ENCODE results near the gene TKFC.

The TKFC gene

DNA sequence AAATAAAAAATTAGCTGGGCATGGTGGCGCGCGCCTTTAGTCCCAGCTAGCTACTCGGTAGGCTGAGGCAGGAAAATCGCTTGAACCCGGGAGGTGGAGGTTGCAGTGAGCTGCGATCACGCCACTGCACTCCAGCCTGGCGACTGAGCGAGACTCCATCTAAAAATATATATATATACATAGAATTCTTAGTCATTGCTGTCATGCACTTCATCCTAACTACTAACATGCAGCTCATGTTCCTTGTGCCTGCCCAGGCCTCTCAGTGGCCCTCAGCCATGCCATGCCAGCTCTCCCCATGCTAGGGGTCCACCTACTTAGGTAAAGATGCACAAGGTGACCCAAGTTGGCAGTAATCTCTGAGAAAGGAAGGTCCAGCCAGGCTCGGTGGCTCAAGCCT is 25.5 kb downstream of the TKFC start:
- no peak overlapping the region for H3K4me3 ChIP-seq (ENCODE audit: low read depth, low read length)
- no peak overlapping the region for H3K27ac ChIP-seq (ENCODE audit: low read depth, low read length)
- no peaks in the 10 kb centered on the region for H3K4me1 ChIP-seq (ENCODE audit: control insufficient read depth, insufficient read depth, low read length)

DNA sequence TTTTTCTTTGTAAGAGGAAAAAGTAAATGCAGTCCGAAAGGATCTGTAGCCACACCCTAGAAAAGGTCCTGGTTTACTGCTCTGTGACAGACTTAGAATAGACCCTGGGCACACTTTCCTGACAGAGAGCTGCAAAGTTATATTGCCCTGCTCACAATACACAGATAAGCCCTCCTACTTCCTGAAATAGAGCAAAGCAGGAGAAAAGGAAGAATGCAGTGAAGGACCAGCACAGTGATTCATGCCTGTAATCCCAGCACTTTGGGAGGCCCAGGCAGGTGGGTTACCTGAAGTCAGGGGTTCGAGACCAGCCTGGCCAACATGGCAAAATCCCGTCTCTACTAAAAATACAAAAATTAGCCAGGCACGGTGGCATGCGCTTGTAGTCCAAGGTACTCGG is 26.5 kb downstream of the TKFC start:
- no peak overlapping the region for H3K9ac ChIP-seq (ENCODE audit: low read depth, low read length)
- no peaks in the 10 kb centered on the region for H3K27me3 ChIP-seq (ENCODE audit: control insufficient read depth, insufficient read depth, low read length)
- no peak overlapping the region for H3K4me3 ChIP-seq (ENCODE audit: low read depth, low read length)
- H3K9me3 ChIP-seq (ENCODE audit: control insufficient read depth, insufficient read depth, low read length) = no peaks in the 10 kb centered on the region
- no peaks in the 10 kb centered on the region for H3K4me1 ChIP-seq (ENCODE audit: control insufficient read depth, insufficient read depth, low read length)
- H3K27ac ChIP-seq (ENCODE audit: low read depth, low read length) = no peak overlapping the region
- H3K36me3 ChIP-seq (ENCODE audit: control insufficient read depth, insufficient read depth, low read length) = peaks cover 11% of the 10 kb centered on the region

More for the DNA sequence above, 25.5 kb downstream of the TKFC start:
- H3K27me3 ChIP-seq (ENCODE audit: control insufficient read depth, insufficient read depth, low read length) = no peaks in the 10 kb centered on the region
- H3K9ac ChIP-seq (ENCODE audit: low read depth, low read length) = no peak overlapping the region
- no peaks in the 10 kb centered on the region for H3K9me3 ChIP-seq (ENCODE audit: control insufficient read depth, insufficient read depth, low read length)
- peaks cover 6% of the 10 kb centered on the region for H3K36me3 ChIP-seq (ENCODE audit: control insufficient read depth, insufficient read depth, low read length)

DNA sequence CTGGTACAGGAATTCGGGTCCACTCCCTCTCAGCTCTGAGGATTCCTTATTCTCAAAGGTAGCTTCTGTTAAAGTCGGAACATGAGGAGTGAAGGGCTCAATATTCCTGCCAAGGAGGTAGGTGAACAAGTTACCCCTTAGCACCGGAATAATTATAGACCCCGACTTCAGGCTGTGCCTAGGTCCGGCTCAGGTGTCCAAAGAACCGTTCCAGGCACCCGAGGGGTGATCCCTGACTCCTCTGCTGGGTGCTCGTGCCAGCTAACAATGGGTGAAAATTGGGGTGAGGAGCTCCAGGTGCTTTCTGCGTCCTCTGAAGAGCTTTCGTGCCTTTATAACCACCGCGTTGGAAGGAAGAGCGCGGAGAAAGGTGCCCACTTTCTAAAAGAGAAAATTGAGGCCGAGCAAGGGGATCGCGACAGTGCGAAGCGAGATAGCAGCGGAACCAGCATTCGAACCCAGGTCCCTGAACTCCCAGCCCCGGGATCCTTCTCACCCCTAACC is 28.3 kb downstream of the TKFC start:
- Histone ChIP-seq H3K27me3 (ENCODE audit: control insufficient read depth, insufficient read depth, low read length) (no peaks in the 10 kb centered on the region), H3K4me3 (ENCODE audit: low read depth, low read length) (peak overlapping the region; percentile 99), H3K36me3 (ENCODE audit: control insufficient read depth, insufficient read depth, low read length) (peaks cover 23% of the 10 kb centered on the region), H3K4me1 (ENCODE audit: control insufficient read depth, insufficient read depth, low read length) (no peaks in the 10 kb centered on the region), H3K9ac (ENCODE audit: low read depth, low read length) (peak overlapping the region; percentile 99), H3K27ac (ENCODE audit: low read depth, low read length) (peak overlapping the region; percentile 100), H3K9me3 (ENCODE audit: control insufficient read depth, insufficient read depth, low read length) (no peaks in the 10 kb centered on the region)

DNA sequence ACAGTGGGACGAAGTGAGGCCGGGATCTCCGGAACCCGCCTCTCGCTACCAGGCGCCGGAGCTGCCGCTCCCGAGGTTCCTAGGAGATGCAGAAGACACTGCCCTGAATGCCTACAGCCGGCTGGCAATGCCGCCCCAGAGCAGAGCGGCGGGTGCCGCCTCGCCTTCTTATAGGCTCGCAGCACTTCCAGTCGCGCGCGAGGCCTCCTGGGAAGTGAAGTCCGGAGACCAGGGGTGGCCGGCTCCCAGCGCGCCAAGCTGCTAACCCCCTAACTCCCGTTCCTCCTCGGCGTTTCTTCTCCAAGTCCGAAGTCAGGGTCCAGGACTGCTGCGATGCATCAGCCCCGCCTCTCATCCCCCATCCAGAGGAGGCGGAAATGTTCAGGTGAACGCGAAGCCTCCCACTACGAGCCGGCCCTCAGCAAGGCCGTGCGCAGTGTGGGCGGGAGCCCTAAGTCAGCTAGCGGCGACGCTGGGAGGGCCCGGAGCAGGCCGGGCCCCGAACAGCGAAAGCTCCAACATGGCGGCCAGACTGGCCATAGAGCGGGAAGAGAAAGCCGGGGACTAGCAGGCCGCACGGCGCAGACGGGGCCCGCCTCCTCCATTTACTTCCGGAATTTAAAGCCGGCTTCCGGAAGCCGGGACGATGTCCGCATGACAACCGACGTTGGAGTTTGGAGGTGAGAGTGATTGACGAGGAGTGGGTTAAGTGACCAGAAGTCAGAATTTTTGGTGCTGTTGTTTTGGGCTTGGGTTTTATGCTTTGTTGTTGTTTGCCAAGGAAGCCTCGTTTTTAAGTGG is 28.9 kb downstream of the TKFC start, which contains the start of the genes CYB561A3 and TMEM138:
TSS of gene CYB561A3 (minus strand) at position 142 of the 801 bp plus-strand sequence. CDS start 5,169 bp downstream, outside the sequence.
TSS of gene TMEM138 (plus strand) at position 634 of the 801 bp plus-strand sequence. CDS start 2,017 bp downstream, outside the sequence.
- Histone ChIP-seq H3K36me3 (ENCODE audit: control insufficient read depth, insufficient read depth, low read length) (peaks cover 29% of the 10 kb centered on the region), H3K27me3 (ENCODE audit: control insufficient read depth, insufficient read depth, low read length) (no peaks in the 10 kb centered on the region), H3K9ac (ENCODE audit: low read depth, low read length) (peak within 1 kb of the TSS; percentile 99), H3K4me1 (ENCODE audit: control insufficient read depth, insufficient read depth, low read length) (no peaks in the 10 kb centered on the region), H3K27ac (ENCODE audit: low read depth, low read length) (peak within 1 kb of the TSS; percentile 100), H3K9me3 (ENCODE audit: control insufficient read depth, insufficient read depth, low read length) (no peaks in the 10 kb centered on the region), H3K4me3 (ENCODE audit: low read depth, low read length) (peak within 1 kb of the TSS; percentile 99)

DNA sequence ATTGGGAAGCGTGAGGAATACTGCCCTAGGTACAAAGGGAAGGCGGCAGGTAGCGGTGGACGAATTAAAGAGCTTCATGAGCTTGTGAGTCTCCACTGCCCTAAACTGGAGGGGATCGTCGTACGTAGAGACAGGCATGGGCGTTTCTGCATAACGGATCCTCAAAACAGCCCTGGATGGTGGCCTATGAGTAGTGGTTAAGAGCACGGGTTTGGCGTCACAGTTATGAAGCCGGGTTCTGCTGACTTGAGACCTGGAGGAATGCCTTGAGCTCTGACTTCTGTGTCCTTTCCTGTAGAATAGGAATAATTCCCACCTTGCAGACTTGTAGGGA is 29.5 kb downstream of the TKFC start:
- Histone ChIP-seq H3K9ac (ENCODE audit: low read depth, low read length) (peak overlapping the region; percentile 99), H3K4me3 (ENCODE audit: low read depth, low read length) (peak overlapping the region; percentile 99), H3K9me3 (ENCODE audit: control insufficient read depth, insufficient read depth, low read length) (no peaks in the 10 kb centered on the region), H3K36me3 (ENCODE audit: control insufficient read depth, insufficient read depth, low read length) (peaks cover 35% of the 10 kb centered on the region), H3K27me3 (ENCODE audit: control insufficient read depth, insufficient read depth, low read length) (no peaks in the 10 kb centered on the region), H3K4me1 (ENCODE audit: control insufficient read depth, insufficient read depth, low read length) (no peaks in the 10 kb centered on the region), H3K27ac (ENCODE audit: low read depth, low read length) (peak overlapping the region; percentile 100)

DNA sequence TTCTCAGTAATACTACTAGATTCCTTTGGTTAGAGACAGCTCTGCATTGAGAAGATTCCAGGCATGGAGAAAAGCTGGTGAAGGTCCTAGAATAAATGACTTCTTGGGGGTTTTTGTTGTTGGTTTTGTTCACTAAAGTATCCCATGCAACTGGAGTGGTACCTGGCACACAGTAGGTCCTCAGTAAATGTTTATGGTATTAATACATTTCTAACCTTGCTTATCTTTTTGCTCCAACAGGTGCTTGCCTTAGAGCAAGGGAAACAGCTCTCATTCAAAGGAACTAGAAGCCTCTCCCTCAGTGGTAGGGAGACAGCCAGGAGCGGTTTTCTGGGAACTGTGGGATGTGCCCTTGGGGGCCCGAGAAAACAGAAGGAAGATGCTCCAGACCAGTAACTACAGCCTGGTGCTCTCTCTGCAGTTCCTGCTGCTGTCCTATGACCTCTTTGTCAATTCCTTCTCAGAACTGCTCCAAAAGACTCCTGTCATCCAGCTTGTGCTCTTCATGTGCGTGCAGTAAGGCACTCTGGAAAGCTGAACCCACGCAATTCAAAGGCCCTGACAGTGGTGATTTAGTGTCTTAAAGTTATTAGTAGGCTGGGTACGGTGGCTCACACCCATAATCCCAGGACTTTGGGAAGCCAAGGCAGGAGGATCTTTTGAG is 31.1 kb downstream of the TKFC start:
- H3K9ac ChIP-seq (ENCODE audit: low read depth, low read length) = no peak overlapping the region
- H3K9me3 ChIP-seq (ENCODE audit: control insufficient read depth, insufficient read depth, low read length) = no peaks in the 10 kb centered on the region
- no peak overlapping the region for H3K27ac ChIP-seq (ENCODE audit: low read depth, low read length)
- peaks cover 50% of the 10 kb centered on the region for H3K36me3 ChIP-seq (ENCODE audit: control insufficient read depth, insufficient read depth, low read length)
- no peaks in the 10 kb centered on the region for H3K27me3 ChIP-seq (ENCODE audit: control insufficient read depth, insufficient read depth, low read length)
- no peak overlapping the region for H3K4me3 ChIP-seq (ENCODE audit: low read depth, low read length)
- no peaks in the 10 kb centered on the region for H3K4me1 ChIP-seq (ENCODE audit: control insufficient read depth, insufficient read depth, low read length)

DNA sequence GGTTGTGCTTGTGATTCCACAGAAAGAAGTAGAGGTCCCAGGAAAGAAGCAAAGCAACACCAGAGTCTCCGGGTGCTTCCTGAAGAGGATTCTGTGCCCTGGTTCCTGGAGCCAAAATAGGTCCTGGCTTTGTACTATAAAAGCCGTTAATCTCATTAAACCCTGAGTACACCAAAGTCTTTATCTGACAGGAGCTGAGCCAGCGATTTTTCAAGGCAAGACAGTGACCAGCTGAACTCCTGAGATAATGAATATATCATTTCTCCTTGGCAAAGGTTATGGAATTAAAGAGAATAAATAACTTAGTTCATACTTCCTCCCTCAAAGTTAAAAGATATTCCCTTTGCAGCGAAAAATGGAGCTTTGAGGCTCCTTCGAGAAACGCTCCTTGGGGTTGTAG is 34.4 kb downstream of the TKFC start:
- H3K4me3 ChIP-seq (ENCODE audit: low read depth, low read length) = no peak overlapping the region
- no peaks in the 10 kb centered on the region for H3K27me3 ChIP-seq (ENCODE audit: control insufficient read depth, insufficient read depth, low read length)
- H3K27ac ChIP-seq (ENCODE audit: low read depth, low read length) = no peak overlapping the region
- no peak overlapping the region for H3K9ac ChIP-seq (ENCODE audit: low read depth, low read length)
- H3K4me1 ChIP-seq (ENCODE audit: control insufficient read depth, insufficient read depth, low read length) = no peaks in the 10 kb centered on the region
- peaks cover 68% of the 10 kb centered on the region for H3K36me3 ChIP-seq (ENCODE audit: control insufficient read depth, insufficient read depth, low read length)
- peaks cover 1% of the 10 kb centered on the region; the same call in 1 of the 2 replicates for H3K9me3 ChIP-seq (ENCODE audit: control insufficient read depth, insufficient read depth, low read length)

DNA sequence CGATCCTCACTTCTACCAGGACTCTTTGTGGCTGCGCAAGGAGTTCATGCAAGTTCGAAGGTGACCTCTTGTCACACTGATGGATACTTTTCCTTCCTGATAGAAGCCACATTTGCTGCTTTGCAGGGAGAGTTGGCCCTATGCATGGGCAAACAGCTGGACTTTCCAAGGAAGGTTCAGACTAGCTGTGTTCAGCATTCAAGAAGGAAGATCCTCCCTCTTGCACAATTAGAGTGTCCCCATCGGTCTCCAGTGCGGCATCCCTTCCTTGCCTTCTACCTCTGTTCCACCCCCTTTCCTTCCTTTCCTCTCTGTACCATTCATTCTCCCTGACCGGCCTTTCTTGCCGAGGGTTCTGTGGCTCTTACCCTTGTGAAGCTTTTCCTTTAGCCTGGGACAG is 35.6 kb downstream of the TKFC start:
- Histone ChIP-seq H3K9ac (ENCODE audit: low read depth, low read length) (no peak overlapping the region), H3K4me3 (ENCODE audit: low read depth, low read length) (no peak overlapping the region), H3K27ac (ENCODE audit: low read depth, low read length) (no peak overlapping the region), H3K9me3 (ENCODE audit: control insufficient read depth, insufficient read depth, low read length) (peaks cover 13% of the 10 kb centered on the region), H3K36me3 (ENCODE audit: control insufficient read depth, insufficient read depth, low read length) (peaks cover 72% of the 10 kb centered on the region), H3K4me1 (ENCODE audit: control insufficient read depth, insufficient read depth, low read length) (no peaks in the 10 kb centered on the region), H3K27me3 (ENCODE audit: control insufficient read depth, insufficient read depth, low read length) (no peaks in the 10 kb centered on the region)

DNA sequence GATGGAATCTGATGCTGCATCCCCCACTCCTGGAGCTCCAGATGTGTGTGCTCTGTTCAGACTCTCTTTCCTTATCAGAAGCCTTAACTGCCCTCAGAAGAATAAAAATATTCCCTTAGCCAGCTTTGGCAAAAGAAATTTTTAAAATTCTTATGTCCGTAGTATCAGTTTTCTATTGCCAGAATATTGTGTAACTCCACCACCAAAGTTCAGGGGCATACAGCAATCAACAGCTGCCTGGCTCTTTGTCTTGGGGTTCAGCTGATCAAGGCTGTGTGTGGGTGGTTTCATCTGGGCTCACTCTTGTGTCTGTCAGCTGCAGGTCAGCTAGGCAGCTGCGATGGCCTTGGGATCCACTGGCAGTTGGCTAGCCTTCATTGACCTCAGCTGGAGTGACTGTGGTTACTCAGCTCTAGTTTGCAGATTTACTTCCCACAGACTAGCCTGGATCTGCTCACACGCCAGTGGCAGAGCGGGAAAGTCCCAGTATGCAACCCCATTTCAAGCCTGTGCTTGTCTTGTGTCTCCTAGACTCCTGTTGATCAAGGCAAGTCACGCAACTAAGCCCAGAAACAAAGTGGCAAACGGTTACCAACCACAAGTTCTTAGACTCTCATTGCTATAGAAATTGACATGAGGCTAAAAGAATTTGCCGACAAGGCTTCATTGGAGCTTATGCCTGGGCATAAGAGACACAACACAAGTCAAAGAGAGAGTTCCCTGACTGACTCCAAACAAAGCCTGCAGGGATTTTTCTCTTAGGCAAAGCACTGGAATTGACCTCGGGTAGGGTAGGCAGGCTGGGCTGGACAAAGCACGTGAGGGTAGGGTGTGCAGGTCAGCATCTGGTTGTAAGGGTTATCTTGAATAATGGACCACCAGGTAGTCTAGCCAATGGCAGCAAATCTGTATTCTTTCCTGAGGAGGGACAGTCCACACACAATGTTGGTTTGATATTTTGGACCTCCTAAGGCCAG is 36.6 kb downstream of the TKFC start:
- peaks cover 20% of the 10 kb centered on the region for H3K9me3 ChIP-seq (ENCODE audit: control insufficient read depth, insufficient read depth, low read length)
- peaks cover 66% of the 10 kb centered on the region for H3K36me3 ChIP-seq (ENCODE audit: control insufficient read depth, insufficient read depth, low read length)
- no peak overlapping the region for H3K4me3 ChIP-seq (ENCODE audit: low read depth, low read length)
- H3K4me1 ChIP-seq (ENCODE audit: control insufficient read depth, insufficient read depth, low read length) = no peaks in the 10 kb centered on the region
- no peak overlapping the region for H3K9ac ChIP-seq (ENCODE audit: low read depth, low read length)
- no peak overlapping the region for H3K27ac ChIP-seq (ENCODE audit: low read depth, low read length)
- no peaks in the 10 kb centered on the region for H3K27me3 ChIP-seq (ENCODE audit: control insufficient read depth, insufficient read depth, low read length)

DNA sequence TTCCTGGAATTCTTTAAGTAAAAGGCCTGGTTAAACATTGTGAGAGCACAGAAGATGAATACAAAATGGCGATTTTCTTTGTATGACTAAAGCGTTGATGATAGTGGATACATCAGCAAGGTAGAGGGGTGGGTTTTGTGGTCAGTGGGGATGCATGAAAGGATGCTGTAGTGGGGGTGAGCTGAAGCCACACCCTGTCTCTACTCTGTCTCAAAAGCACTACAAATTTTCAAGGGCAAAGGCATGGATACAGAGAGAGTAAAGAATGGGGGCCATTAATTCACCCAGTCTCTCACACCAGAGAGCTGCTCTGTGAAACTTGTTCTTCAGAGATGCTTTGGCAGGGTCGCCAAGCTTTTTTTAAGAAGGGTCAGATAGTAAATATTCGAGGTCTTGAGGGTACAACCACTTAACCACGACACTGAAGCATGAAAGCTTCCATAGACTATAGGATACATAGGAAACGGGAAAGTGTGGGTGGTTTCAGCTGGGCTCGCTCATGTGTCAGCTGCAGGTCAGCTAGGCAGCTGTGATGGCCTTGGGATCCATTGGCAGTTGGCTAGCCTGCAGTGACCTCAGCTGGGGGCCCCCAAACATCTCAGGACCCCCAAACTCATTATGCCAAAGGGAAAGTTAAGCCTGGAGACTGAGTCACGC is 37.4 kb downstream of the TKFC start:
- H3K9me3 ChIP-seq (ENCODE audit: control insufficient read depth, insufficient read depth, low read length) = peaks cover 25% of the 10 kb centered on the region

More for the DNA sequence above, 37.4 kb downstream of the TKFC start:
- Histone ChIP-seq H3K4me3 (ENCODE audit: low read depth, low read length) (no peak overlapping the region), H3K4me1 (ENCODE audit: control insufficient read depth, insufficient read depth, low read length) (no peaks in the 10 kb centered on the region), H3K27ac (ENCODE audit: low read depth, low read length) (no peak overlapping the region), H3K27me3 (ENCODE audit: control insufficient read depth, insufficient read depth, low read length) (no peaks in the 10 kb centered on the region), H3K9ac (ENCODE audit: low read depth, low read length) (no peak overlapping the region), H3K36me3 (ENCODE audit: control insufficient read depth, insufficient read depth, low read length) (peaks cover 66% of the 10 kb centered on the region)
